ENCODE results near the gene TTK. TPM values are rescaled to one million over a fixed set of nuclear protein-coding genes. Genes with fewer than 3 reads are reported as not detected.

TTK gene
- total RNA-seq, 1 donor from 2014 or later, result 32.1 TPM

GRCh38 chr6:79971193-79971592 is 33.3 kb upstream of the TTK start:
- H3K27me3 Mint-ChIP-seq, result peaks cover 3% of the 10 kb centered on the region
- H3K4me1 Mint-ChIP-seq (ENCODE audit: unreplicated experiment), result no peaks in the 10 kb centered on the region

GRCh38 chr6:79981652-79982051 is 22.8 kb upstream of the TTK start:
- Mint-ChIP-seq H3K27ac (no peak overlapping the region), H3K4me3 (no peak overlapping the region)

More at GRCh38 chr6:79971193-79971592, 33.3 kb upstream of the TTK start:
- H3K9me3 Mint-ChIP-seq, result peaks cover 6% of the 10 kb centered on the region
- H3K4me3 Mint-ChIP-seq, result no peak overlapping the region
- no peak for TF ChIP-seq CTCF (conservative IDR thresholded peaks at IDR 0.05)
- DNase-seq (ENCODE audit: extremely low spot score, unreplicated experiment), result no peak
- H3K27ac Mint-ChIP-seq, result no peak overlapping the region
- no peaks in the 10 kb centered on the region for H3K36me3 Mint-ChIP-seq

GRCh38 chr6:79984261-79984660 is 20.2 kb upstream of the TTK start:
- Mint-ChIP-seq H3K9me3 (no peaks in the 10 kb centered on the region), H3K4me3 (no peak overlapping the region), H3K36me3 (no peaks in the 10 kb centered on the region), H3K27ac (no peak overlapping the region), H3K4me1 (ENCODE audit: unreplicated experiment) (no peaks in the 10 kb centered on the region), H3K27me3 (no peaks in the 10 kb centered on the region)
- TF ChIP-seq CTCF (conservative IDR thresholded peaks at IDR 0.05), result no peak
- DNase-seq (ENCODE audit: extremely low spot score, unreplicated experiment), result no peak

More at GRCh38 chr6:79981652-79982051, 22.8 kb upstream of the TTK start:
- Mint-ChIP-seq H3K9me3 (no peaks in the 10 kb centered on the region), H3K27me3 (no peaks in the 10 kb centered on the region), H3K36me3 (no peaks in the 10 kb centered on the region), H3K4me1 (ENCODE audit: unreplicated experiment) (no peaks in the 10 kb centered on the region)
- no peak for TF ChIP-seq CTCF (conservative IDR thresholded peaks at IDR 0.05)
- no peak for DNase-seq (ENCODE audit: extremely low spot score, unreplicated experiment)

- Mint-ChIP-seq H3K9me3 (no peaks in the 10 kb centered on the region), H3K4me3 (no peak overlapping the region), H3K27ac (no peak overlapping the region), H3K4me1 (ENCODE audit: unreplicated experiment) (no peaks in the 10 kb centered on the region), H3K27me3 (no peaks in the 10 kb centered on the region), H3K36me3 (no peaks in the 10 kb centered on the region)
- no peak for TF ChIP-seq CTCF (conservative IDR thresholded peaks at IDR 0.05)
- DNase-seq (ENCODE audit: extremely low spot score, unreplicated experiment), result no peak
These were observed 19.3 kb upstream of the TTK start for GRCh38 chr6:79985128-79985527.

- Mint-ChIP-seq H3K27me3 (peaks cover 2% of the 10 kb centered on the region), H3K36me3 (no peaks in the 10 kb centered on the region), H3K27ac (no peak overlapping the region), H3K4me1 (ENCODE audit: unreplicated experiment) (no peaks in the 10 kb centered on the region), H3K9me3 (no peaks in the 10 kb centered on the region), H3K4me3 (no peak overlapping the region)
- DNase-seq (ENCODE audit: extremely low spot score, unreplicated experiment), result no peak
- no peak for TF ChIP-seq CTCF (conservative IDR thresholded peaks at IDR 0.05)
These were observed 14.8 kb upstream of the TTK start for GRCh38 chr6:79989641-79990040.
